Activated naive CD4-positive, alpha-beta T cell treated with anti-CD3 and anti-CD28 coated beads, Interleukin-2, amount 50 U/mL, for 16 hours (primary cell): ENCODE measurements around the gene OR4C12.
"Not testable (repeated sequence)": the region's sequence is repeated elsewhere in the genome, so short reads cannot be mapped to it uniquely, and the experiment has no call there.

Experiments used
- DNase-seq: peaks from one replicate; pipeline ENCODE4 v3.0.0-alpha.2; 2020

Gene OR4C12

GRCh38 chr11:49982435-49982834 lies at the start of gene OR4C12:
TSS of gene OR4C12 (minus strand) at chr11:49982535. CDS start at chr11:49982501, 34 bp downstream.
- DNase-seq: not testable (repeated sequence)

DNA sequence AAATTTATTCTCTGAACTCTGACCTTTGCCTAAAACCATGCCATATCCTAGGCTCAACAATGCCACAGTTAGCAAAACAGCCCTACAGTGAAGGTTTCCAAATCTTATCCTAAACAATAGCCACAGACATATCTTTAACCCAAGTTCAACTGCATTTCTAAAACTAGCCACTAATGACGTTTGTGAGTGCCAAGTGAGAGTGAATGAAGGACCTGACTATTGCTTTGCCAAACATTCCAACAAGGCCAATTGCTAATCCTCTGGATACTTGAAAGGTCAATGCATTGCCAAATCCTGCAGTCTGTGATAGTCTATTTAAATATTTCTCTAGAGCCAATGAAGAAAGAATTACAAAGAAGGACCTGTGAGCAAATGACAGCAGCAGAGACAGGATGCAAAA lies 47.9 kb upstream of the OR4C12 start:
- no peak for DNase-seq

DNA sequence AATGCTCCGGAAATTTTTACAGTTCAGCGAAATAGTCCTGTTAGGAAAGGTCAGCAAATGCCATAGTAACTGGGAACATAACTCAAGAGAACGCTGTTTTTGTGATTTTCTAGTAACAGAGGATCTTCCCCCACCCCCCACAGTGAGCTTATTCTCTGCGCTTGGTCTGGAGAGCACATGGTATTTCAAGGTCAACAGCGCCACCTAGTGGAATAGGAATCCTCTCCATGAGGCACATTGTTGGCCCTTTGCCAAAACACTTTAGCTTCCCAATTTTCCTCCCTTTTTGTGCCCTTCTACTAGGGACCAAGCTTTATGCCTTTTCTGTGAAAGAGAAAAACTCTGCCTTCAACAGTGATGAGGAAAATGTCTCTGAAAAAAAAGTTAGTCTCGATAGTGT lies 13.2 kb upstream of the OR4C12 start:
- DNase-seq: no peak

GRCh38 chr11:49973439-49973838 lies 8.9 kb downstream of the OR4C12 start:
- DNase-seq: not testable (repeated sequence)

DNA sequence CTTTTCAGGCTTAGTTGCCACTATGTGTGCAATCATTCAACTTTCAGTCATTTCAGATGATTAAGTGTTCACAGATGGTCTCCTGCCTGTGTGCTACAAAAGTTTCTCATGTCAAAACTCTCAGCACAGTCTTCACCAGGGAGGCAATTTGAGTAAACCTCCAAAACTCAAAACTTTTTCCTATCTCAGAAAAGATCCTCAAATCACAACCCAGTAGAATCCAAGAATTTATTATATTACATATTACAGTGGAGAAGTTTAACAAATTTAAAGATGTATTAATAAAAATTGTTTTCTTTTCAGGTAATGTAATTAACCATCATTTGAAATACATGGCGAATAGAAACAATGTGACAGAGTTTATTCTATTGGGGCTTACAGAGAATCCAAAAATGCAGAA lies 30.2 kb downstream of the OR4C12 start, which contains the start of gene OR4C13:
OR4C13 (plus strand) TSS at position 301 of the 400 bp plus-strand sequence; CDS start at position 333, 32 bp downstream.
- DNase-seq: no peak

GRCh38 chr11:49948701-49949100 lies 33.6 kb downstream of the OR4C12 start:
- not testable (repeated sequence) for DNase-seq
